Right renal cortex interstitium (tissue), 3 donors: Measurements from ENCODE around the gene ESYT3. TPM values are rescaled to one million over a fixed set of nuclear protein-coding genes. Genes with fewer than 3 reads are reported as not detected.

Experiments used
- DNase-seq, 3 donors: peaks; one replicate each; pipeline ENCODE4 v3.0.0-alpha.2; 2013; ENCODE audit warnings: low read depth in 3 of 3, low spot score in 2 of 3
- polyA plus RNA-seq, 3 donors: library from polyadenylated mRNA; unstranded; fragments of 120-200 nt; gene quantifications; one replicate each; pipeline ENCODE4 v1.2.1, GENCODE V29; 2013; ENCODE audit not compliant: insufficient read length in 3 of 3

ESYT3 gene
- polyA plus RNA-seq, 3 donors = 1.1 to 1.4 (median 1.2) TPM

GRCh38 chr3:138459619-138460535 is 25.5 kb downstream of the ESYT3 start:
- no peak for DNase-seq

- DNase-seq = no peak
These were observed 26.3 kb downstream of the ESYT3 start for GRCh38 chr3:138460536-138461205.

- DNase-seq = no peak
These were observed 26.8 kb downstream of the ESYT3 start for GRCh38 chr3:138461246-138461645.

- DNase-seq = no peak
These were observed 27.5 kb downstream of the ESYT3 start for GRCh38 chr3:138461896-138462295.

- DNase-seq = no peak
These were observed 29.5 kb downstream of the ESYT3 start for GRCh38 chr3:138463724-138464490.

GRCh38 chr3:138464491-138464860 is 30.1 kb downstream of the ESYT3 start:
- no peak for DNase-seq

GRCh38 chr3:138465451-138465850 is 31.0 kb downstream of the ESYT3 start:
- no peak for DNase-seq

GRCh38 chr3:138465925-138466324 is 31.5 kb downstream of the ESYT3 start:
- DNase-seq = no peak

GRCh38 chr3:138467931-138468330 is 33.5 kb downstream of the ESYT3 start:
- no peak for DNase-seq

GRCh38 chr3:138468451-138468850 is 34.0 kb downstream of the ESYT3 start:
- DNase-seq = no peak

- no peak for DNase-seq
These were observed 34.5 kb downstream of the ESYT3 start for GRCh38 chr3:138468886-138469285.

GRCh38 chr3:138469874-138470273 is 35.5 kb downstream of the ESYT3 start:
- DNase-seq = no peak

- DNase-seq = no peak
These were observed 36.3 kb downstream of the ESYT3 start for GRCh38 chr3:138470687-138471086.

GRCh38 chr3:138471481-138471880 is 37.1 kb downstream of the ESYT3 start:
- DNase-seq = no peak

- DNase-seq = no peak
These were observed 37.9 kb downstream of the ESYT3 start for GRCh38 chr3:138472141-138472825.

GRCh38 chr3:138473391-138473790 is 39.0 kb downstream of the ESYT3 start:
- no peak for DNase-seq

- DNase-seq = no peak
These were observed 39.7 kb downstream of the ESYT3 start for GRCh38 chr3:138474163-138474562.

GRCh38 chr3:138476526-138476925 is 42.1 kb downstream of the ESYT3 start:
- DNase-seq = no peak

GRCh38 chr3:138477120-138477519 is 42.7 kb downstream of the ESYT3 start:
- no peak for DNase-seq

- no peak for DNase-seq
These were observed 43.4 kb downstream of the ESYT3 start for GRCh38 chr3:138477801-138478200.

- peak; percentile 6 to 13 (median 9) for DNase-seq
These were observed 45.0 kb downstream of the ESYT3 start for GRCh38 chr3:138479438-138479863.
